Ascending aorta (tissue), 2 donors: ENCODE results near the gene CREB5. TPM values are rescaled to one million over a fixed set of nuclear protein-coding genes. Genes with fewer than 3 reads are reported as not detected.

Experiments
- DNase-seq, 2 donors: peaks; one replicate each; pipeline ENCODE4 v3.0.0-alpha.2; 2019; ENCODE audit warnings: low spot score in 2 of 2
- H3K27ac ChIP-seq, 2 donors: fragments of 200-600 bp; sonication (generic); one replicate each; pipeline ENCODE4 v1.5.1; 2016 to 2017; ENCODE audit warnings: mild to moderate bottlenecking in 1 of 2
- H3K27me3 ChIP-seq: fragments of 200-600 bp; sonication (generic); one replicate; pipeline ENCODE4 v1.5.1; 2017
- H3K36me3 ChIP-seq, 2 donors: fragments of 200-600 bp; sonication (generic); one replicate each; pipeline ENCODE4 v1.5.1; 2016
- H3K4me1 ChIP-seq, 2 donors: fragments of 200-600 bp; sonication (generic); one replicate each; pipeline ENCODE4 v1.5.1; 2016 to 2017; ENCODE audit warnings: mild to moderate bottlenecking in 1 of 2
- H3K4me3 ChIP-seq, 2 donors: fragments of 200-600 bp; sonication (generic); one replicate each; pipeline ENCODE4 v1.5.1; 2016 to 2017; ENCODE audit warnings: mild to moderate bottlenecking in 1 of 2
- H3K9me3 ChIP-seq, 2 donors: fragments of 200-600 bp; sonication (generic); one replicate each; pipeline ENCODE4 v1.5.1; 2016
- CTCF ChIP-seq, 3 experiments: fragments of 200-600 bp in 2 of 3; fragments of 450-650 bp in 1 of 3; sonication (generic) in 2 of 3; IDR thresholded peaks; one replicate each; pipeline ENCODE4 v1.5.1; 2016 to 2019; ENCODE audit warnings: antibody characterized with exemption in 3 of 3, mild to moderate bottlenecking in 1 of 3, moderate library complexity in 1 of 3
- intact Hi-C: fragments of 100-400 bp; cut with DNase I; formaldehyde crosslinking; loops from one replicate; pipeline ENCODE4 v1.15.1; 2023
- total RNA-seq: library from RNA; depleted of rRNA; stranded (reverse); fragments of >200 nt; gene quantifications from one replicate; pipeline ENCODE4 v1.1.0, GENCODE V29; 2016

CREB5 gene
- total RNA-seq, 1 donor from 2014 or later: 143 TPM

DNA sequence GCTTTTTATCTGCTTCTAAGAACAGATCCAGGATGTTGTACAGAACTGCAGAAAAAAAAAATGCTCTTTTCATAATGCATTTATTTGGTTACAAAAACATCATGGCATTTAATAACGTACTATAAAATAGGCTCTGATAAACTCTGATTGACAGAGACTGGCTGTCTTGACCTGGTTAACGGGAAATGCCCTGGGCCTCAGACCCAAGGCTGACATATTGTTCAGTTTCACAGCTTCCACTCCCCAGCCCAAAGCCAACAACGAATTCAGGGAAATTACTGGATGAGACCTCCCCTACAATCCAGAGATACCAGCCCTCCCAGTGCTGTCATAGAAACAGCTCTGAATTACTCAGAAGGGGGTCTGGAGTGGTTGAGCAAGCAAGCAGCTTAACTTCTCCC, 260.1 kb downstream of the CREB5 start:
- no peak for TF ChIP-seq CTCF (IDR thresholded peaks at IDR 0.05)
- Histone ChIP-seq H3K27me3 (no peaks in the 10 kb centered on the region), H3K9me3 (no peaks in the 10 kb centered on the region), H3K4me1 (no peaks in the 10 kb centered on the region), H3K27ac (no peak overlapping the region), H3K36me3 (no peaks in the 10 kb centered on the region), H3K4me3 (no peak overlapping the region)
- no peak for DNase-seq
- intact Hi-C loops: no loop called here

DNA sequence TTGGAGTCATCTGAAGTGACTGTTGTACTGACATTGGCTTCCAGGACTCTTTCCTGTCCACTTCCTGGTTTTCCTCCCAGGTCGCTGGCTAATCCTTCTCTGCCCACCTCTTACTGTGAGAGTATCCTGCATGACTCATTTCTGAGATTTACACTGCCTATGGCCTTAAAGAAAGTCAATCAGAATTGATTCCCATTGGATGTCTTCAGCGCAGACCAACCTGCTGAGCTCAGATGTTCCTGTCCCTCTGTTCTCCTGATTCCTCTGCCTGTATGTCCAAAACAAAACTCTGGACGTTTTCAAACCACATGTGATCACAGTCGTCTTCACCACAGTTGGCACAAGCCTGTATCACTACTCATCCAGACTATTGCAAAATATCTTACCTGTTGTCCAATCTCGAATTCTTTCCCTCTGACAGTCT, 262.1 kb downstream of the CREB5 start:
- no peak for TF ChIP-seq CTCF (IDR thresholded peaks at IDR 0.05)
- Histone ChIP-seq H3K27me3 (no peaks in the 10 kb centered on the region), H3K4me3 (no peak overlapping the region), H3K4me1 (no peaks in the 10 kb centered on the region), H3K27ac (no peak overlapping the region), H3K36me3 (no peaks in the 10 kb centered on the region), H3K9me3 (no peaks in the 10 kb centered on the region)
- DNase-seq: no peak
- intact Hi-C loops: no loop called here

- no peaks in the 10 kb centered on the region for H3K4me1 ChIP-seq
- TF ChIP-seq CTCF (IDR thresholded peaks at IDR 0.05): no peak
- no peaks in the 10 kb centered on the region for H3K9me3 ChIP-seq
- H3K36me3 ChIP-seq: no peaks in the 10 kb centered on the region
- H3K27ac ChIP-seq: no peak overlapping the region
- H3K4me3 ChIP-seq: no peak overlapping the region
- intact Hi-C loops: no loop called here
- no peaks in the 10 kb centered on the region for H3K27me3 ChIP-seq
- DNase-seq: no peak
Measured at GRCh38 chr7:28675429-28675828, 263.1 kb downstream of the CREB5 start.

- Histone ChIP-seq H3K36me3 (no peaks in the 10 kb centered on the region), H3K27ac (no peak overlapping the region), H3K4me3 (no peak overlapping the region), H3K27me3 (no peaks in the 10 kb centered on the region), H3K4me1 (no peaks in the 10 kb centered on the region), H3K9me3 (no peaks in the 10 kb centered on the region)
- intact Hi-C loops: no loop called here
- TF ChIP-seq CTCF (IDR thresholded peaks at IDR 0.05): no peak
- DNase-seq: no peak
Measured at GRCh38 chr7:28677668-28678067, 265.4 kb downstream of the CREB5 start.

DNA sequence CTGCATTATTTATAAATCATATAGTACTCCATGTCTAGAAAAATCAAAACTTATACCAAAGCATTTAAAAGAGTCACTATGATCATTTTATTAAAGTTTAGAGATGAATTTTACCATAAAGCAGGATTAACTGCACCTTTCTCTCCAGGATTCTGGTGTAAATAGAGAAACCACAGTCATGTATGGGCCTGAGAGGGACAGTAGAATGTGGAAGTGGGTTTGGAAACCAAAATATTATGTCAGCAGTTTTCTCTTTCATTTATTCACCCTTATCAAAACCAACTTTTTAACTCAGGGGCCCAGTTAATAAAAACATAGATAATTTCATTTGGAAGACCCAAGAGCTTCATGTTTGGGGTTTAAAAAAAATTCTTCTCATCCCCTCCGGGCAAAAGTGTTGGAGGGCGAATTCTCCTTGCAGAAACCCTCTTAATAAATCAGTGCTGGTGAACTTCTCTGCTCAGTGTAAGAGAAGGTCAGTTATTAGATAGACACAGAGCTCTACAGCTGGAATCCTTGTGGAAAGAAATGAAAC, 266.2 kb downstream of the CREB5 start:
- no peak for TF ChIP-seq CTCF (IDR thresholded peaks at IDR 0.05)
- intact Hi-C loops: no loop called here
- no peaks in the 10 kb centered on the region for H3K36me3 ChIP-seq
- no peak for DNase-seq
- no peaks in the 10 kb centered on the region for H3K4me1 ChIP-seq
- no peaks in the 10 kb centered on the region for H3K27me3 ChIP-seq
- H3K4me3 ChIP-seq: no peak overlapping the region
- no peak overlapping the region for H3K27ac ChIP-seq
- H3K9me3 ChIP-seq: no peaks in the 10 kb centered on the region
